NCI-H146 treated with DMSO at 0.1 percent for 48 hours (cell line): ENCODE data around the gene DNA2.
A peak's percentile ranks its signal among the peaks of the same experiment; 100 is the strongest.
"Not testable (repeated sequence)": the region's sequence is repeated elsewhere in the genome, so short reads cannot be mapped to it uniquely, and the experiment has no call there.

Source experiments
- DNase-seq: peaks from one replicate; lab custom pipeline; 2025; ENCODE audit not compliant: unreplicated experiment; lab: John Stamatoyannopoulos, UW

DNA2 gene

DNA sequence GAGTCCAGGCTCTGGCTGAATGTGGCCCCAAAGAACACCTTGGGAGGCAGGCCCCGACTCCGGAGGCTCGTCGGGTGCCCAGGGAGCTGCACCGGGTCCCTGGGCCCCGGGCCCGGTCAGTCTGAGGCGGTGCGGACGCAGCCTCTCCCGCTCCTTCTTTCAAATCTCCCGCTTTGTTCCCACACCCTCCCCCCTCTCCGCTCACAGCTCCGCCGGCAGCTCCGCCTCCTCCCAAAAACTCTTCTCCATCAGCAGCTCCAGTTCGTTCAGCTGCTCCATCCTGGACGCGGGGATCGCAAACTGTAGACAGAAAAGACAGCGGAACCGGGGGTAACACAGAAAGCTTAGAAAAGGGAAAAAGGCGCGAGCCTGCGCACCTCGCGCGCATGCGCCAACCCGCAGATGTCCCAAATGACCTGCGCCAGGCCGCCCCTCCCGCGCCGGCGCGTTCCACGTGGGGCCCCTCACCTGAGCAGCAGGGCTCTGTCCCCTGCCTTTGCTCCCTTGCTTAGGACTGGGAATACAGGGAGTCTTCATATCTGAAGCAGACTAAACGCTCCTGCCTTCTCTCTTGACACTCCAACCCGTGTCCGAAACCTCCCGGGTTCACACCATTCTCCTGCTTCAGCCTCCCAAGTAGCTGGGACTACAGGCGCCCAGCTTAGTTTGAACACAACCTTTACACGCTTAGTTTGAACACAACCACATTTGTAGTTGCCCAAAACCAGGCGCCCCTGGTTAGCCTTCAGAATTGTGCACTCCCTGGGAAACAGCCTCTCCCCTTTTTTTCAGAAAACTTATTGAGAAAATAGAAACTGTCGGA is at the start of gene DNA2:
DNA2 (minus strand) TSS at position 388 of the 823 bp plus-strand sequence; CDS start at position 279, 109 bp downstream.
- peak; percentile 86 for DNase-seq

- not testable (repeated sequence) for DNase-seq
Observed at GRCh38 chr10:68518609-68519008, 46.8 kb upstream of the DNA2 start.

DNA sequence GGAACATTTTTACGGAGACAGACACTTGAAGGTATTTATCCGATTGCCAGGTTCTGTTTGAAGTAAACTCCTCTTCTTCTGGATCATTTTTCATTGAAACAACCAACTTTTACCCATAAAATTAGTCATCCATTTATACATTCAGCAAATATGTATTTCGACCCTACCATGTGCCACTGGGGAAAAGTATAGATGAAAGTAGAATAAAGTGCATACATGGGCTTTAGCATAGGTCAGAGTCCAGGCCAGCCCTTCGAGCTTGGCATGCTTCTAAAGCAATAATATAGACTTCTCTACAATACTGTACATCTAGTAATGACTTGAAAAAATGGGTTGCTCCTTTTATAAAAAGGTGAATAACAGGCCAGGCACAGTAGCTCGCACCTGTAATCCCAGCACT is 45.4 kb upstream of the DNA2 start:
- no peak for DNase-seq

DNA sequence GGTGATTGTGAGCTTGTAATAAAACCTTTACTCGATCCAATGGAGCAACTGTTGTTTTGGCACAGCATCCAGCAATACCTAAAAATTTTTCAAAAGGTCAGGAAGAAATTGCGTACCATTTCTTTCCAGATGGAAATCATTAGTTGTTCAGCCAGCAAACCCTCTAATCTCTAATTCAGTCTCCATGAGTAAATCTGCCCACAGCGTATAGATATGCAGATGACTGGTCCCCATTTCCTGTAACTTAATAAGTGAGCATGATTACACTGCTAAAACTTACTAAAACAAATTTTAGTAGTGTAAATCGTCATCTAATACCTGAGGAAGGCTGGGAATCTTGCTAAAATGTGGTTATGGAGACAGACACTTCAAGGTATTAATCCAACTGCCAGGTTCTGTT is 45.0 kb upstream of the DNA2 start:
- DNase-seq = no peak

DNA sequence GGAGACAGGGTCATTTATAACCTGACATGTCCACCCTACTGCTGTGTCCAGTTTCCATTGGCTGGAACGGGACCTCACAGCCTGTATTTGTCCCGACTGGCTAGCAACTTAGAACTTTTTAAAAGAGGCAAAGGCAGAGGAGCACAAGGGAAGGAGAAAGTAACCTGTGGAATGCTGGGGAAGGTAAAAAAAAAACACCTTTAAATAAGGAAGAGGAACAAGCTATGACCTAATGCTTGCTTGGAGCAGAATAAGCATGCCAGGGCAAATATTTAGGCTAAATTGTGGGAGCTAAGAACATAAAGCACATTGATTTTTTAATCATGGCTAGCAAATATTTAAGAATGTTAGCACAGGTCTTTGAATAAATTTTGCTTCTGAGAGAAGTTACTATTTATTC is 44.4 kb upstream of the DNA2 start:
- not testable (repeated sequence) for DNase-seq

DNA sequence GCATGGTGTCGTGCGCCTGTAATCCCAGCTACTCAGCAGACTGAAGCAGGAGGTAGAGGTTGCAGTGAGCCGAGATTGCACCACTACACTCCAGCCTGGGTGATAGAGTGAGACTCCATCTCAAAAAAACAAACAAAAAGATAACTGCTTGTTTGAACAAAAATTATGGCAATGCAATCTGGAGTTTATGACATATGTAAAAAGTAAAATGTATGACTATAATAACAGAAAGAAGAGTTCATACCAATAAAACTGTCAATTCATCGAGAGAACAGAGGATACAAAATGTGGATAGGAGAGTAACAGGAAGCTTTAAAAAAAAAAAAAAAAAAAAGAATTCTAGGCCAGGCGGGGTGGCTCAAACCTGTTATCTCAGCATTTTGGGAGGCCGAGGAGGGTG is 36.3 kb upstream of the DNA2 start:
- no peak for DNase-seq

DNA sequence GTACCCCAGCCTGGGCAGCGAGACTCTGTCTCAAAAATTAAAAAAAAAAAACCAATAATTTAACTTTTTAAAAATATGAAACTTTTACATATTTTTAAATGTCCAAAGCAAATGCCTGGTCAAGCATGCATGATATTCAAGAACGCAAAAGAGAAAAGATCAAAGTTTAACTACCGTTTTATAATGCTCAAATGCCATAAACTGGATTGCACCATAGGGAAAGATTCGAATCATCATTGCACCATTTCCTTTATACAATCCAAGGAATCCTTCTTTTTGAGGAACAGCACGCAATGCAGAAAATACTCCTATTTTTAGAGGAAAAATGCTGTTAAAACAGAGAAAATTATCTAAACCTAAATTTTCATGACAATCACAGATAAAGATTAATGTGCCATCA is 34.6 kb upstream of the DNA2 start:
- no peak for DNase-seq

- DNase-seq = no peak
Observed at GRCh38 chr10:68502846-68503245, 31.1 kb upstream of the DNA2 start.

- DNase-seq = no peak
Observed at GRCh38 chr10:68501691-68502090, 29.9 kb upstream of the DNA2 start.

DNA sequence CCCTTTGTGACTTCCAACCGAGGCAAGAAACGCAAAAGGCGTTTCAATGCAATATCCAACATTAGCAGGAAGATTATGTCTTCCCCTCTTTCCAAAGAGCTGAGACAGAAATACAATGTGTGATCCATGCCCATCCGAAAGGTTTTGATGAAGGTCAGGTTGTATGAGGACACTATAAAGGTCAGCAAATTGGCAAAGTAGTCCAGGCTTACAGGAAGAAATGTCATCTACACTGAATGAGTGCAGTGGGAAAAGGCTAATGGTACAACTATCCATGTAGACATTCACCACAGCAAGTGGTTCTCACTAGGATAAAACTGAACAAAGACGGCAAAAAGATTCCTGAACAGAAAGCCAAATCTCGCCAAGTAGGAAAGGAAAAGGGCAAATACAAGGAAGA is 27.8 kb upstream of the DNA2 start:
- no peak for DNase-seq

- DNase-seq = no peak
Observed at GRCh38 chr10:68496072-68496471, 24.3 kb upstream of the DNA2 start.

DNA sequence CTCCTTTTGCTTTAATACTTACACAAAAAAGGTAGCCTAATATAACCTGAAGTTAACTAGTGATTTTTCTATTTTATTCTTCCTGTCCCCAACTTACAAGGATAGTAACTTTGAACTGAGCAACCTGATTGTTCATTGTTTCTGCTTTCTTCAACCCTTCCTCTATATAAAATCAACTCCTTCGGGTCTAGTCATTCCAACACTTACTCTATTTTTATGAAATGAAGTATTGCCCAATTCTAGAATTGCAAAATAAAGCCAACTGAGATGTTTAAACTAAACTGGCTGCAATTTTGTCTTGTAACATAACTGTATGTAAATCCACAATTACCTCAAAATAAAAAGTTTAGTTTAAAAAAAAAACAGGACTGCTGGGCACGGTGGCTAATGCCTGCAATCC is 20.3 kb upstream of the DNA2 start:
- no peak for DNase-seq

GRCh38 chr10:68489919-68490318 is 18.1 kb upstream of the DNA2 start:
- no peak for DNase-seq

DNA sequence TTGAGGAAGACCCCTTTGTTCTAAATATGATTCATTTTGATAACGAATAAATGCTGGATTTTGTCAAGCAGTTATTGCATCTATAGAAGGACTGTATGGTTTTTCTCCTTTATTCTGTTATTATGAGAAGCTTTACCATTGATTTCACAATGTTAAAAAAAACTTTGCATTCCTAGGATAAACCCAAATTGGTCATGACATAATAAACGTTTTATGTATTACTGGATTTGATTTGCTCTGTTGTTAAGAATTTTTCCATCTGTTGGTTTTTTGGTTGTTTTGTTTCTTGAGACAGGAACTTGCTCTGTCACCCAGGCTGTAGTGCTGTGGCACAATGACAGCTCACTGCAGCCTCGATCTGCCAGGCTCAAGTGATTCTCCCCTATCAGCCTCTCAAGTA is 2.2 kb upstream of the DNA2 start:
- no peak for DNase-seq

- DNase-seq = no peak
Observed at GRCh38 chr10:68471063-68471585, 649 bp downstream of the DNA2 start.

DNA sequence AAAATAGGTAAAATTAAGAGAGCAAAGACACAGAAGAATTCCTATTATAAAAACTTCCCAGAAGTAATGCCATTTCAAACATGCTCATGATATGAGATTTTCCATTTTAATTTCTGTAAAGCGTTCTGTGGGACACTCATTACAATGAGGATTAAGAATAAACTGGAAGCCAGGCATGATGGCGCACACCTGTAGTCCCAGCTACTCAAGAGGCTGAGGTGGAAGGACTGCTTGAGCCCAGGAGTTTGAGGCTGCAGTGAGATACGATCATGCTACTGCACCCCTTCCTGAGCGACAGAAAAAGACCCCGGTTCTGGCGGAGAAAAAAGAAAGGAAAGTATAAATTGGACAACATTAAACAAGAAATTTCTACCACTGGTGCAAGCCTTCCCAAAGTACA is 1.5 kb downstream of the DNA2 start:
- DNase-seq = no peak

DNA sequence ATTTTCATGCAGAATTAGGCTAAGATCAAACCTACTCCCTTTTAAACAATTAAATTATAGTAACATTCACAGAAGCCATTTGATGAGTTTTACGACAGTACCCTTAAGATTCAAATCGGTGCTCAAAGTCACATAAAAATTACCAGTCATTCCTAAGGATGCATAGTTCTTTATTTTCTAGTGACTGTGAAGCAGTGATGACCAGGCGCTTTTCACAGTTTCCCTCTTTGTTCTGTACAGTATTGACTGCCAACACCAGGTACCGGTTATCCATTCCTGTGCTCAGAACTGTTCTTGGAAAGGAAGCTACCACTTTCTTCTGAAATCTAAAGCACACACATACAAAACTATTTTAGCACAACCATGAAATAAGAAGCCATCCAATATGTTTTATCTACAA is 1.9 kb downstream of the DNA2 start:
- DNase-seq = no peak

DNA sequence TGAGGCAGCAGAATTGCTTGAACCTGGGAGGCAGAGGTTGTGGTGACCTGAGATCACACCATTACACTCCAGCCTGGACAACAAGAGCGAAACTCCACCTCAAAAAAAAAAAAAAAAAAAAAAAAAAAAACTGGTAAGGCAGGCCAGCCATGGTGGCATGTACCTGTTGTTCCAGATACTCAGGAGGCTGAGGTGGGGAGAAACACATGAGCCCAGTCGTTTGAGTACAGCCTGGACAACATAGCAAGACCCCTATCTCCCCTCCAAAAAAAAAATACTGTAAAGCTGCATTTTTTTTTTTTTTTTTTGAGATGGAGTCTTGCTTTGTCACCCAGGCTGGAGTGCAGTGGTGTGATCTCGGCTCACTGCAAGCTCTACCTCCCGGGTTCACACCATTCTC is 7.0 kb downstream of the DNA2 start:
- not testable (repeated sequence) for DNase-seq

DNA sequence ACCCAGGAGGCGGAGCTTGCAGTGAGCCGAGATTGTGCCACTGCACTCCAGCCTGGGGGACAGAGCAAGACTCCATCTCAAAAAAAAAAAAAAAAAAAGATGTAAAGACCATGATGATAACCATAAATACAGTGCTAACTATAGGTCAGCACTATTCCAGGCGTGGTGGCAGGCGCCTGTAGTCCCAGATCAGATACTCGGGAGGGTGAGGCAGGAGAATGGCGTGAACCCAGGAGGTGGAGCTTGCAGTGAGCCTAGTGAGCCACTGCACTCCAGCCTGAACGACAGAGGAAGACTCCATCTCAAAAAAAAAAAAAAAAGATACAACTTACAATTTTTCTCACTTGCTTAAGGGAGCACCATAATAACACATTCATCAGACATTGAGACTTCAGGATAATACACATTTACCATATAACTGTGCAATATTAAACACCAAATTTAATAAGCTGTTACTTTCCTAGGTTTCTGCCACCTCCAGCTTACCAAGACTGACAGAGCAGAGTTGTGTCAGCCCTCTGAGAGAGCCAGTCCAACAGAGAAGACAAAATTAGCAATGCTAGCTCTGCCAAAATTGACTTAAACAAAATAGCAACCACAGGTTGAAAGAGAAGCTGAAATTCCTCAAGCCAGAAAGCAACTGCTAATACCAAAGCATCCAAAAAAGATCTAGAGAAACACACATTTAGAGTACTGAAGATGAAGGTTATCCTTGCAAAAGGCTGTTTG is 8.2 kb downstream of the DNA2 start:
- DNase-seq = no peak

DNA sequence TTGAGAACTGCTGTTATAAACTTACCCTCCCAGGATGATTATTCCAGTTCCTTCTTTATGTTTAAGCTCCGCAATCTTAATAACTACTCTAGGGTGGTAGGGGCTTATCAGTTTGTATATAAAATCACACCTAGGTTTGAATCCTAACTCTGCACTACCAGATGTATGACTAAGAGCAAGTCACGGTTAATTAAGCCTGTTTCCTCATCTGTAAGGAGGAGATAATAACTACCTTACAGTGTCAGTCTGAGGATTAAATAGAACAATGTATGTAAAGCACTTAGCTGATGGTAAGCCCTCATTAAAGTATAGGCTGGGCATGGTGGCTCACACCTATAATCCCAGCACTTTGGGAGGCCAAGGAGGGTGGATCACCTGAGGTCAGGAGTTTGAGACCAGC is 9.2 kb downstream of the DNA2 start:
- no peak for DNase-seq

DNA sequence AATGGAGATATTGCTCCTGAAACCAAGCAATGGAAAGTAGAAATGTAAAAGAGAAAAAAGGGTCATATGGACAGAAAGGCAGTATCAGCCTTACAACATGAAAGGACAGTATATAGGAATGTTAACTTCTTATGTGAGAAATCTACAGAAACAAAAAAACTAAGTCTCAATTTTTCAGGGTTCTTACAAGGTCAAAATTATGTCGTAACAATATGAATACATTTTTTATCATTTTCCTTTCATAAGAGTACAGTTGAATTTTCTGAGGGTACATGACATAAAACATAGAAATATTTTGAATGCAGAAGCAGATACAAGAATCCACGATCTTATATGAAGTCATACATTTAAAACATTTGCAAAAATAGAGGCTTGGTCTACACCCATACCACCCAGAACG is 10.7 kb downstream of the DNA2 start:
- no peak for DNase-seq

- DNase-seq = not testable (repeated sequence)
Observed at GRCh38 chr10:68449698-68450097, 22.1 kb downstream of the DNA2 start.
